ENCODE data around the gene GMIP.

DNA sequence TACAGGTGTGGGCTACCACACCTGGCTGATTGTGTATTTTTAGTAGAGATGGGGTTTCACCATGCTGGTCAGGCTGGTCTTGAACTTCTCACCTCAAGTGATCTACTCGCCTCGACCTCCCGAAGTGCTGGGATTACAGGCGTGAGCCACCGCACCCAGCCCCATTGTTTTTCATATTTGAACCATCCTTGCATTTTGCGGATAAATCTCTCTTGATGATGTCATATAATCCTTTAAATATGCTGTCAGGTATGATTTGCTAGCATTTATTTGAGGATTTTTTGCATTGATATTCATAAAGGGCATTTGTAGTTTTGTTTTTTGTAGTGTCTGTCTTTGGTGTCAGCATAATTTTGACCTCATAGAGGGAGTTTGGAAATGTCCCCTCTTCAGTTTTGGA is 30.9 kb upstream of the GMIP start:
- no peak for TF ChIP-seq FOXM1 (IDR thresholded peaks at IDR 0.05; ENCODE audit: borderline replicate concordance, low read depth)
- no peak for TF ChIP-seq YY1 (IDR thresholded peaks at IDR 0.05; ENCODE audit: low read depth)

All from Ishikawa (cell line).